AG04450 (cell line): ENCODE results near the gene CEL. TPM values are rescaled to one million over a fixed set of nuclear protein-coding genes. Genes with fewer than 3 reads are reported as not detected.
"Not testable (repeated sequence)": the region's sequence is repeated elsewhere in the genome, so short reads cannot be mapped to it uniquely, and the experiment has no call there.

Experiments
- CTCF ChIA-PET: fragments of 300-600, 350-600 bp; formaldehyde crosslinking; extraction: SDS; loops from one replicate; lab custom pipeline; 2022; ENCODE audit warnings: antibody characterized with exemption, inconsistent platforms; lab: Charles Lee
- POLR2A ChIA-PET: fragments of 350-600 bp; formaldehyde crosslinking; extraction: SDS; loops from one replicate; lab custom pipeline; 2021; ENCODE audit warnings: antibody characterized with exemption, inconsistent platforms; lab: Yijun Ruan, JAX
- DNase-seq: peaks from one replicate; pipeline ENCODE4 v3.0.0-alpha.2; 2011; ENCODE audit warnings: low read depth, low spot score
- H3K27ac ChIP-seq: one replicate; pipeline ENCODE4 v1.5.1; 2012; ENCODE audit warnings: low read depth, low read length, control low read depth
- H3K27me3 ChIP-seq: one replicate; pipeline ENCODE4 v1.6.0; 2012; ENCODE audit warnings: low read length; ENCODE audit not compliant: control insufficient read depth, insufficient read depth
- H3K4me3 ChIP-seq: 2 replicates; pipeline ENCODE4 v1.5.1; 2011; ENCODE audit warnings: mild to moderate bottlenecking, low read depth, low read length, control low read depth
- H3K9me3 ChIP-seq: 2 replicates; pipeline ENCODE4 v1.5.1; 2012; ENCODE audit warnings: low read length; ENCODE audit not compliant: control insufficient read depth, insufficient read depth
- polyA plus RNA-seq: library from polyadenylated mRNA; depleted of rRNA; stranded (reverse); fragments of >200 nt; gene quantifications from 2 replicates; pipeline ENCODE4 v1.2.3, GENCODE V29; 2011
- TF ChIP-seq, protein P1 (sequence below): IDR thresholded peaks from 2 replicates; pipeline ENCODE4 v1.5.1; 2011; ENCODE audit warnings: low read depth, low read length, control low read depth, inconsistent platforms

CEL gene
- polyA plus RNA-seq, 1 experiment: 0.24 TPM

GRCh38 chr9:133066181-133066983 lies 4.6 kb downstream of the CEL start:
- Histone ChIP-seq H3K27ac (no peak overlapping the region), H3K27me3 (no peaks in the 10 kb centered on the region), H3K9me3 (no peaks in the 10 kb centered on the region), H3K4me3 (no peak overlapping the region)
- TF ChIP-seq, protein P1, sequence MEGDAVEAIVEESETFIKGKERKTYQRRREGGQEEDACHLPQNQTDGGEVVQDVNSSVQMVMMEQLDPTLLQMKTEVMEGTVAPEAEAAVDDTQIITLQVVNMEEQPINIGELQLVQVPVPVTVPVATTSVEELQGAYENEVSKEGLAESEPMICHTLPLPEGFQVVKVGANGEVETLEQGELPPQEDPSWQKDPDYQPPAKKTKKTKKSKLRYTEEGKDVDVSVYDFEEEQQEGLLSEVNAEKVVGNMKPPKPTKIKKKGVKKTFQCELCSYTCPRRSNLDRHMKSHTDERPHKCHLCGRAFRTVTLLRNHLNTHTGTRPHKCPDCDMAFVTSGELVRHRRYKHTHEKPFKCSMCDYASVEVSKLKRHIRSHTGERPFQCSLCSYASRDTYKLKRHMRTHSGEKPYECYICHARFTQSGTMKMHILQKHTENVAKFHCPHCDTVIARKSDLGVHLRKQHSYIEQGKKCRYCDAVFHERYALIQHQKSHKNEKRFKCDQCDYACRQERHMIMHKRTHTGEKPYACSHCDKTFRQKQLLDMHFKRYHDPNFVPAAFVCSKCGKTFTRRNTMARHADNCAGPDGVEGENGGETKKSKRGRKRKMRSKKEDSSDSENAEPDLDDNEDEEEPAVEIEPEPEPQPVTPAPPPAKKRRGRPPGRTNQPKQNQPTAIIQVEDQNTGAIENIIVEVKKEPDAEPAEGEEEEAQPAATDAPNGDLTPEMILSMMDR: no peak
- CTCF ChIA-PET: interaction anchor here (1.1 to 1.4 kb wide), 3 partner anchors 36 to 78 kb away, joined by 3 read pairs; no protein-coding TSS in a partner anchor
- POLR2A ChIA-PET: no interaction called here
- DNase-seq: no peak

GRCh38 chr9:133067006-133067405 lies 5.2 kb downstream of the CEL start:
- no peaks in the 10 kb centered on the region for H3K27me3 ChIP-seq
- DNase-seq: no peak
- H3K9me3 ChIP-seq: no peaks in the 10 kb centered on the region
- CTCF ChIA-PET: interaction anchor here (1.4 kb wide), 1 partner anchor 44 kb away, joined by 3 read pairs; no protein-coding TSS in a partner anchor
- TF ChIP-seq, protein P1: no peak
- POLR2A ChIA-PET: no interaction called here
- H3K27ac ChIP-seq: no peak overlapping the region
- H3K4me3 ChIP-seq: no peak overlapping the region

- H3K4me3 ChIP-seq: no peak overlapping the region
- H3K9me3 ChIP-seq: no peaks in the 10 kb centered on the region
- ChIA-PET POLR2A (no interaction called here), CTCF (interaction anchor here (1.4 kb wide), 1 partner anchor 45 kb away, joined by 3 read pairs; no protein-coding TSS in a partner anchor)
- DNase-seq: no peak
- no peaks in the 10 kb centered on the region for H3K27me3 ChIP-seq
- H3K27ac ChIP-seq: no peak overlapping the region
- TF ChIP-seq, protein P1: no peak
These were observed 6.0 kb downstream of the CEL start for GRCh38 chr9:133067813-133068212.

GRCh38 chr9:133068431-133068830 lies 6.7 kb downstream of the CEL start:
- POLR2A ChIA-PET, CTCF ChIA-PET, H3K9me3 ChIP-seq, H3K27me3 ChIP-seq, DNase-seq, H3K4me3 ChIP-seq, H3K27ac ChIP-seq: not testable (repeated sequence)

DNA sequence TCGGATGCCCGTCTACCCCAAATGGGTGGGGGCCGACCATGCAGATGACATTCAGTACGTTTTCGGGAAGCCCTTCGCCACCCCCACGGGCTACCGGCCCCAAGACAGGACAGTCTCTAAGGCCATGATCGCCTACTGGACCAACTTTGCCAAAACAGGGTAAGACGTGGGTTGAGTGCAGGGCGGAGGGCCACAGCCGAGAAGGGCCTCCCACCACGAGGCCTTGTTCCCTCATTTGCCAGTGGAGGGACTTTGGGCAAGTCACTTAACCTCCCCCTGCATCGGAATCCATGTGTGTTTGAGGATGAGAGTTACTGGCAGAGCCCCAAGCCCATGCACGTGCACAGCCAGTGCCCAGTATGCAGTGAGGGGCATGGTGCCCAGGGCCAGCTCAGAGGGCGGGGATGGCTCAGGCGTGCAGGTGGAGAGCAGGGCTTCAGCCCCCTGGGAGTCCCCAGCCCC lies 8.8 kb downstream of the CEL start:
- DNase-seq, POLR2A ChIA-PET, CTCF ChIA-PET, H3K9me3 ChIP-seq, H3K27me3 ChIP-seq, H3K4me3 ChIP-seq, H3K27ac ChIP-seq: not testable (repeated sequence)

GRCh38 chr9:133070985-133071384 lies 9.2 kb downstream of the CEL start:
- H3K4me3 ChIP-seq, H3K27ac ChIP-seq, H3K9me3 ChIP-seq, H3K27me3 ChIP-seq, DNase-seq, CTCF ChIA-PET, POLR2A ChIA-PET: not testable (repeated sequence)
